Activated naive CD8-positive, alpha-beta T cell treated with anti-CD3 and anti-CD28 coated beads, Interleukin-2, amount 50 U/mL, for 16 hours (primary cell): ENCODE measurements around the gene GALNT13.

Experiments
- DNase-seq: peaks from one replicate; pipeline ENCODE4 v3.0.0-alpha.2; 2020; ENCODE audit warnings: low read depth, low spot score

GALNT13 gene

DNA sequence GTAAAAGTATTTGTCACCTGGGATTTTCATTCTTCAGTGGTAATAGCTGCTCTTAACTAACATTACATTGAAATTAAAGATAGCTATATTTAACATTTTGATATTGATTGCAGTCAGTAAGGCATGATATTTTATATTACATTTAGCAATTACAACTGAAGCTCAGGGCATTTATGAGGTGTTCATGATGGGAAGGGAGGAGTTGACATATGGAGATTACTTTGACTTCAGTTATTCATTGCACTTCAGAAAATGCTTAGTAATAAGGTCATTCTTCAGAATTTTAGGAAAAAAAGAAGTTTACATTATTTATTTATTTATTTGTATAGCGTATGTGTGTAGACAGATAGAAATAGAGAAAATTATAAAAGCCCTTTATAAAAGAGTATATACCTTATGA lies 352.0 kb downstream of the GALNT13 start:
- no peak for DNase-seq

DNA sequence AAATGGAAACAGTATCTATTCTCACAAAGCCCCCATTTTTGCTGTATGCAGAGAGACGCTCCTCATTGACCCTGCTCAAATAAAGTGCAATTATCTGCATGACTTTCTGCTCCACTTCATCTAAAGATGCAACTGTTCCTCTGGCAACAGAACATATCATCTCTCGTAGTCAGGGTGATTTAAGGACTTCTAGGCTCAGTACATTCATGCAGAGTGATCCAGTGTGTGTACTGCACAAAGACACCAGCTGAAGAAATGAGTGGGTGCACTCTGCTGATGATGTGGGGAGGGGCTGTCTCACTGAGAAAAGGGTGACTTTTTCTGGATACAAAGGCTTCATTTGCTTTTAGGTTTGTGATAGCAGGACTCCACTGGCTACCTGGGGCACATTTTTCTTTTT lies 355.2 kb downstream of the GALNT13 start:
- no peak for DNase-seq

DNA sequence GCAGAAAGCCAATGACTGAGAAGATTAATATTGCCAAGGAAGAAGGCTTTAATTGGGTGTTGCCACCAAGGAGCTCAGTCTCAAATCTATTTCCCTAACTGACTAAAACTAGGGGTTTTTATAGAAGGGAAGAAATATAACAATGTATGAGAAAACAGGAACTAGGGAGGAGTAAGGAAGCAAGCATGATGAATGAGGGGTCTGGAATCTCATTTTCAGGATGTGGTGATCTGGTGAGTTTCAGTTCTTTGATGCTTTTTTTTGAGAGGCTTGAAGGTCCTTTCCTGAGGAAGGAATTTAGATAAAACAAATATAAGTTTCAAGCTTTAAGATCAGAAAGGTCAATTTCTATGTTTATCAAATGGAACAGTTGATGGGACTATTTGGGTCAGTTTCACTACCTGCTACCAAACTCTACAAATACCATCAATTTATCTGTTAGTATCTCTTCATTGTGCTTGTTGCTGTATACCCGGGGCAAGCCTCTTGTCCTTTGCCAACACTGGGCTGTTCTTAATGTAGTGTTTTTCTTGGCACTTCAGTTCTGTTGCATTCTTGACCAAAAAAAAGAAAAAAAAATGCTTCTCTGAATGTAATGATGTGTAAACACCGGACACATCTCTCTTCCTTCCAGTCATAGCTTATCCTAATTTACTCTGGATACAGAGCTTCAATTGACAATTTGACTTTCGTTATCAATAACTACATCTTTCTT lies 357.0 kb downstream of the GALNT13 start:
- no peak for DNase-seq

DNA sequence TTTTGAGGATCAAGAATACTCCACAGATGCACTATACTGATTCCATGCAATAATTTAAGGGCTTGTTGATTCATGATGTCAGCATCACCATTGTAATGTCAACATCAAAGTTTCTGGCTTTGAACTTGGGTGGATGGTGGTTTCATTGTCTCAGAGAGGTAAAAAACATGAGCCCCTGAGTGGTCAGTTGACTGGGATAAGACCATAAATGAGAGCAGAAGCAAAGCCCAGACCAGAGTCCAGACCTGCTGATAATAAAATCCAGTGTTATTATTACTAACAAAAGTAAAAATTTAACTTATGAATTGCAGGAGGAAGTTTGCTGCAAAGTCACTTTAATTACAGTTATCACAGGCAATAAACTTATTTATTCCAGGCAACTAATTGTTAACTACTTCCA lies 358.2 kb downstream of the GALNT13 start:
- DNase-seq = no peak

DNA sequence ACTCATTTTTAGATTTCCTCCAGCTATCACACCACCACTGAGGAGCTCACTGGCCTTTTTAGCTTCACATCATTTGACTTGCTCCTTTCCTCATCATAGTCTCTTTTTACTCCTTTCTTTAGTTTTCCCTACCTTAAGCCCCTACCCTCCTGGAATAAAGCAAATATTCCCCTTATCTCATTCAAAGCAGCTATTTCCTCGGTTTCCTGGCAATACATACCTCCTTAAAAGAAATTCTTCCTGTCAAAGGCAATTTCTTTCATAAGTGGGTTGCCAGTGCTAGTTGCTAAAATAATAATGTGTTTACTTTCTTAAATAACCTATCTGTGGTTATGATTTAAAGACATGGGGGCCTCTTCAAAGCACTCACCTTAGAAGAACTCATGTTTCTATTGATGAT lies 359.3 kb downstream of the GALNT13 start:
- DNase-seq = no peak

DNA sequence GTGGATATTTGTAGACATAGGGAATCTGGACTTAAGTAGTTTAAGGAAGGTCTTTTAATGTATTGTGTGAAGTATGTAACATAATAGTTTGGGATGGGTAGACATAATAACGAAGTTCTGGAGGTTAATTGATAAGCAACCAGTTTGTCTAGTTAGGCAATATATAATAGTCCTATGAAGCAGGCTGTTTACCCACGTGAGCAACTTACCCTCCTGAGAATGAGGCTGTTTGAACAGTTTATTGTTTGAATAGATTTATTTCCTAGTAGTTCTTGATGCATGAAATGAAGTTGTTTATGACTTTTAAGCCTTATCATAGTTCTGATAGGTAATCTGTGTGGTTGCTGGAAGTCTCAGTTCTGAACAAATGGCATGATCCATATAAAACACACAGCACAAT lies 361.5 kb downstream of the GALNT13 start:
- no peak for DNase-seq

DNA sequence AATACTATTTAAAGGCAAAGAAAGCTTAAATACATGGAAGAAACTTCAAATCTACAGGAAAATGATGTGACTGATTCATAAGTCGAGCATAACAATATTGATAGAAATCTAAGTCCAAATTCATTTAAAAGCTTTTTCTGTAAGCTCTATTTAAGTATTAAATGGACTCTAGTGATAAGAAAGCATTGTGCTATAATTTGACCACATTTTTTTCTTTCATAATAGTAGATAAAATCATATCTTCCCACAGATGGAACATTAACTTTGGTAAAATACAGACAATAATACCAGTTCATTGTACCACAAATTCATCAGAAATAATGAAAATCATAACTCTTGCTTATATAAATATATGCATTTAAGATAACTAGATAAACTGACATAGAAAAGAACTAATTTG lies 366.5 kb downstream of the GALNT13 start:
- no peak for DNase-seq

DNA sequence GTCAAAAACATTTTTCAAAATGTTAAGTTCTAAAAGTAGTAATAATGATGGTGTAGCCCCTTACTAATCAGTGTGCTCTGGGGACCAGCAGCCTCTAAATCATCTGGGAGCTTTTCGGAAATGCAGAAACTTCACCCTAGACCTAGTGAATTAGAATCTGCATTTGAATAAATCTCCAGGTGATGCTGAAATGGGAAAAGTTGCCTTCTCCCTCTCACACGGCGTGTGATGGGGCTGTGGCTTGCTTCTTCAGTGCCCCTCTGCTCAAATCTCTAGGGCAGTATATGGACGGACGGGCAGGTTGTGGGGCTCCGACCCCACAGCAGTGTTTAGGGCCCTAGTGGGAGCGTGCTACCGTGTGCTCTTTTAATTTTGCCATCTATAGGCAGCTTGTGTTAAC lies 368.6 kb downstream of the GALNT13 start:
- no peak for DNase-seq

DNA sequence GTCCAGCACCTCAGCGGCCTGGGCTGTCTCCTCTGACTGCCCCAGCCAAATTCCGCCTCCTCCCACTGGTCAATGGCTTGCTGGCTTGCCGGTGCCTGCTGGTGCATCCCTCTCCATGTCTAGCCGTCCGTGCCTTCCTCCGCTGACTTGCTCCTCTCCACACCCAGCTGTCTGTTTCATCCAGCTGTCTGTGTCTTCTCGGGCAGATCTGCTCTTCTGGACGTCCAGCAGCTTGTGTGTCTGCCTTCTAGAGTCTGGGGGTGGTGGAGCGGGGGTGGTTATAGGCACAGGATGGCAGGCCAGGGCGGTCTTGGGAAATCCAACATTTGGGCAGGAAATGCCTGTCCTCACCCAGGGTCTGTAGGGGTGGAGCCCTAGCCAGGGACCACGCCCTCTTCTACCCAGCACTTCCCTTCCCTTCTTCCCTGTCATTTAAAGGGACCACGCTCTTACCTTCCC lies 369.2 kb downstream of the GALNT13 start:
- no peak for DNase-seq

DNA sequence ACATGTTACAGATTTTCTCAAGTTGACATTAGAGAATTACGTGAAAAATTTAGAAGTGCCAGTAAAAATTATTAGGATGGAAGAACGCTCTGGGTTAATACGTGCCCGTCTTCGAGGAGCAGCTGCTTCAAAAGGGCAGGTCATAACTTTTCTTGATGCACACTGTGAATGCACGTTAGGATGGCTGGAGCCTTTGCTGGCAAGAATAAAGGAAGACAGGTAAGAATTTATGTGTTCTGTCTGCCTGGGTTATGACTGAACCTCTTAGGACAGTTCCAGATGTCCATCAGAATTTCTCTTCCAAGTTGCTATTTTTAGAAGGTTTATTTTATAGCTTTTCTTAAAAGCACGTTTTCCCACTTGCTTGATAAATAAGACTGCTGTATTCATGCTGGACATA lies 371.0 kb downstream of the GALNT13 start:
- no peak for DNase-seq

DNA sequence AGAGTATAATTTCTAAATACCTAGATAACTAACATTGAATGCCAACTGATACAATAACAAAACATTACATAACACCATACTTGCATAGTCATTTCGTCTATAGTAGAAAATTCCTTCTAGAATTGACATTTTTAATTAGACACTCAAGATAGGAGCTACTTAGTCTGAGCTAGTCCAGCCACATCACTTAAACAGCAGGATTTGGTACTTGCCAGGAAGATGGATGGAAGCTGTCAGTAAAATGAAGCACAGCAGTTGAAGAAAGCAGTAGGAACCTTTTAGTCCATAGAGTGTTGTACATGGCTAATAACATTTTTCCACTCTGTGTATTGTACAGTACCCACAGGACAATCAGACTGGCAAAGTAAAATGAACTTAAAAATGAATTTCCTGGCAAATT lies 372.0 kb downstream of the GALNT13 start:
- no peak for DNase-seq

DNA sequence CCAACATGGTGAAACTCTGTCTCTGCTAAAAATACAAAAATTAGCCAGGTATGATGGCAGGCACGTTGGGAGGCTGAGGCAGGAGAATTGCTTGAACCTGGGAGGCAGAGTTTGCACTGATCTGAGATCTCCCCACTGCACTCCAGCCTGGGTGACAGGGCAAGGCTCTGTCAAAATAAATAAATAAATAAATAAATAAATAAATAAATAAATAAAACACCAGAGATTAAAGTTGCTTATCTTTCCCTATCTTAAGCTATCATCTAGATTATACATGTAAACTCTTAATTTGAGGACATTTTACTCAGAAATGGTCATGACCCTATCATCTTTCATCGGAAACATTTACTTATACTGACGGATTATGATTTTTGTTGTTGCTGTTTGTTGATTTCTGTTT lies 373.2 kb downstream of the GALNT13 start:
- no peak for DNase-seq

DNA sequence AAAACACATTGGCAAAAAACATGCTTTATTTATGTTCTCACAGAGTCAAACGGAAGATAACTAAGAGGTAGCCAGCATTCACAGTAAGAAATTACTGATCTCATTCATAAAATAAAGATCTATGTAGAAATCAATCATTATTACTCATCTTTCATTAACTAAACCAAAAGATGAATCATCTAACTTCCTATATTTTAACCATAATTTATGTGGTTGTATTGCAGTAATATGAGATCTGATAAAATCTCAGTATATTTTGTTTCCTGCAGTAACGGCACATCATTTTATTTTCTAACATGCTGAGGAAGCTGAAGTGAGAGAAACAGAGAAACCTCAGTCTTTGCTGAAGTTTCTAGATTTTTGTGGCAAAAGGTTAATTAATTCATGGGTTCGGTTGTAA lies 375.8 kb downstream of the GALNT13 start:
- DNase-seq = no peak

DNA sequence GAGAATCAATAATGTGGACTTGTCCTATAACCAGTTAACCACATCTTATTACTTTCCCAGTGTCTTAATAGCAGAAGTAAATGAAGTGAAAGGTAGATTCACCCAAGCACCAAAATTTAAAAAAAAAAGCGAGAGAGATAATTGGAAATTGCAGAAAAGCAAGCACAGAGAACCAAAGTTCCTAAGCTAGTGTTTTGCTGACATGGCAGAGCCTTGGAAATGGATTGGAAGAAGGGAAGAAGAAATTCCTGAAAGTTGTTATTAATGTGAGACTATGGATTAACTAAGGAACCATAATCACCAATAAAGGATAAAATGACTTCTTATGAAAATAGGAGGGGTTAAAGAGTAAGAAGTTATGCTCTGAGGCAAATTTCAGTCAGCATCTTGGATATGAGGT lies 384.4 kb downstream of the GALNT13 start:
- no peak for DNase-seq

DNA sequence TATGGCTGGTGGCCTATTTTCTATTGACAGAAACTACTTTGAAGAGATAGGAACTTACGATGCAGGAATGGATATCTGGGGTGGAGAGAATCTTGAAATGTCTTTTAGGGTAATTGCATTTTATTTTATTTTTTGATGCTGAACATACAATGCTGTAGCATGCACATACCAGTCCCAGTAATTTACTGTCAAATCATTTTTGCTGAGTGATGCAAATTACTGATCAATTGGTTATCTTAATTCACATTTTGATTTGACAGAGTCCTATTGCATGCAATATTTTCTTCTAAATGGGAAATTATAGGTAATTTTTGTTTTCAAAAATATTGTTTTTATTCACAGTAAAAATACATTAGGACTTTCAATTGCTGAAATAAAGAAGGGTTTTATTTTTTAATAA lies 387.3 kb downstream of the GALNT13 start:
- DNase-seq = no peak

DNA sequence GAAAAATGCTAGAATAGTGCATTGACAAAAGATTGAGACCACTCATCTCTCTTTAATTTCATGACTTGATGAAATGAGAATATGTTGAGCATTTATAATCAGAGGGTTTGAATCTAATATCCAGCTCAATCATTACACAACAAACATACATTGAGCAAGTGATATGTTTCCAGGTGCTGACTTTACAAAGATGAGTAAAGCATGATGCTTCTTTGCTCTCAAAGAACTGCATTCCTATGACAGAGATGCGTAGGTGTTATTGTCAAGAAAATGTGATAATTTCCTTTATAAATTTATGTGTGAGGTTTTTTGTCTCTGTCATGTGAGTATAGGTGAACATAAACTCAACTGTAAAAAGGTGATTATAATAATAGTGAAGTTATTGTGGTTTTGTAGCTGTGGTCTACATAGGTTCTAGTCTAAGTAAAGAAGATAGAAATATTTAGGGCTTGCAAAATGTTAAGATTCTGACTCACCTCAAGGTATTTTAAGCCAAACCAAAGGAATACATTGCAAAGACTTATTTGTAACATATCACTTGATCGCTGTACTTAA lies 389.8 kb downstream of the GALNT13 start:
- no peak for DNase-seq

DNA sequence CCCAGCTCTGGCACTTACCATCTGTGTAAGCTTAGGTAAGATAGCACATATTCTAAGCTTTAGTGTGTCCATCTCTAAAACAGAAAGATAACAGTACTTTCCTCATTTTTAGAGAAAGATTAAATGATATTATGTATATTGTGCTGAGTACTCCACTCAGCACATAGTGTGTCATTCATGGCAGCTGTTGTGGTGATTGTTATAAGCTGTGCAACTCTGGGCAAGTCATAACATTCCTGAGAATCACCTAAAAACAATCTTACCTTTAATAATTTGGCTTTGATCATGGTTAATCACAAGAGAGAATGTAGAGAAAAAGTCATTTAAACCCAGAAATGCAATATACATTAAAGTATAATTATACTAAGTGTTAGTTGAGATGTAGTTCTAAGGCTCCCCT lies 391.5 kb downstream of the GALNT13 start:
- no peak for DNase-seq

DNA sequence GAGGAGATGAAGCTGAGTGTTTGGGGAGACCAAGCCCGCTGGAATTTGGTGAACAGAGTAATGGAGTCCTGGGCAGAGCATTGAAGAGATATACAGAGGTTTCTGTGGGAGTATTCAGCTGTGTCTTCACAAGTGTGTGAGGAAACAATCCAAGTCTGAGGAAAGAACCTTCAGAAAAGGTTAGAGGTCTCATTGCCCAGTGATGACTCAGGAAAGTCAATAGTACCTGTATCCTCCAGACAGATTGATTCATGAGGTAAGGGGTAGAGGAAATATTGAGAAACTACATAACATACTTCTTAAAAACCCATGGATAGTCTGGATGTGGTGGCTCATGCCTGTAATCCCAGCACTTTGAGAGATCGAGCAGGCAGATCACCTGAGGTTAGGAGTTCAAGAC lies 392.3 kb downstream of the GALNT13 start:
- DNase-seq = no peak

DNA sequence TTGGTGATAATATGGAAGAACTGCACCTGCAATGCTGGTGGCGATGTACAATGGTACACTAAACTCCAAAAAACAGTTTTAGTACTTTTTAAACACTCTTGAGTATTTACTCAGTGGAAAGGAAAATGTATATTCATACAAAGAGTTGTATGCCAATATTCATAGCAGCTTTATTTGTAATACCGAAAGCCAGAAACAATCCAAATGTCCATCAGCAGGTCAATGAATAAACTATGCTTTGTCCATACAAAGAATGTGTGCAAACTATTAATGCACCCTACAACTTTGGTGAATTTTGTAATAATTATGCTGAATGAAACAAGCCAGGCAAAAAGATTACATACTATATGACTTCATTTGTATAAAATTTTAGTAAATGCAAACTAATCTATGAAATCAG lies 396.3 kb downstream of the GALNT13 start:
- DNase-seq = no peak

DNA sequence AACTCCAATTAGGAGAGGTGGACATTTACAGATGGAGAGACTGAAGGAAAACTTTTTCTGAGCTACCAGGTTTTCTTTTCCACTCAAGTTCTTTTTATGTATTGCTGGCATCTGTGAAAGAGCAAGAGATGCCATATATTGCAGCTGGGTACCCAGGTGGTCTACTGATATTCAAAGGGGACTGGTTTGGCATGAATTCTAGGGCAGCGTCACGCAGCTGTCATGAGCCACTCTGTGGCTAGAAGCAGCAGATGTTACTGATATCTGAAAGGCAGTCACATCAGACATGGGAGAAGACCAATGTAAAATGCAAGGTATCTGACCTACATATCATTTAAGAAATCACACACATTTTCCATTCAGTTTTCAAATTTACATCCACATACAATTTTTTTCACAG lies 408.8 kb downstream of the GALNT13 start:
- no peak for DNase-seq

DNA sequence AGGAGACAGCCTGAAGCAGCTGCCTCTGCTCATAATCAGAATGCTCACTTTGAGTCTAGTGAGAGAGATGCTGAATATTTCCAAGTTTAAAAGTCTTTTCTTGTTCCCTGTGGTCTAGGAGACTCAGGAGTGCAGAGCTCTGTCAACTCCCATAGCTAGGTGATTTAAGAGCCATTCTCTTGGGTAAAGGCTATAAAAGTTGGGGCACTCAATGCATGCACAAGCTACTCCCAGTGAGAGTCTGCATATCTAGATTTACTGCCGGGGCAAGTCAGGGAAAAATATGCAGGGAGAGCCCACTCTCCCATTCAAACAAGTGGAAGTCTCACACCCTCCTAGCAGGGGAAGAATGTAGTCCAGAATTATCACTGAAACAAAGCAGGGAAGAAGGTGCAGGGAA lies 418.1 kb downstream of the GALNT13 start:
- DNase-seq = no peak

DNA sequence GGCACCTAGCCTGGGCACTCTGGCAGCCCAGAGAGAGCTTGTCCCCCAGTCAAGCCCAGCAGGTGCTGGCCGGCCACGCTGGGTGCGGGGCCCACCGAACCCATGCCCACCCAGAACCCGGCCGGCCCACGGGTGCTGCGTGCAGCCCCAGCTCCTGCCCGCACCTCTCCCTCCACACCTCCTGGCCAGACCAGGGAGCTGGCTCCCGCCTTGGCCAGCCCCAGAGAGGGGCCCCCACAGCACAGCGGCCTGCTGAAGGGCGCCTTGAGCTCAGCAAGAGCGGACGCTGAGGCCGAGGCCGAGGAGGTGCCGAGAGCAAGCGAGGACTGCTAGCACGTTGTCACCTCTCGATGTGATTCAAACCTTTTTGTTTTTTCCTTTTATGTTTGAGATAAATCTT lies 419.8 kb downstream of the GALNT13 start:
- no peak for DNase-seq

DNA sequence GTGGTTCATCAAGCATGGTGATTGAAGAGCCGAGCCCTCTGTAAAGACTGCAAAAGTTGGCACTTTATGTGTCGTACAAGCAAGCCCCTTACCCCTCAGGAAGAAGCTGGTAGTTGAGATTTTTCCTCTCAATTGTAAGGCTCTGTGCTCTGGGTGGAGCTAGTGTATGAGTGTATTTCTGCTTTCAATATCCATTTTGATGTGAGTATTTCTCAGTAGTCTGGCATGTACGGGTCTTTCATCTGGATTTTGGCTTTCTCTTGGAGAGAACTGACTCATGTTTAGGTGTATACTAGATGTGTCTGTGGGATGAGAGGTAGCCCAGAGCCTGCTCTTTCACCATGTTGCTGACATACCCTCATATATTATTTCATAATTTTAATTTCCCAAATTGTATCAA lies 420.2 kb downstream of the GALNT13 start:
- DNase-seq = no peak

DNA sequence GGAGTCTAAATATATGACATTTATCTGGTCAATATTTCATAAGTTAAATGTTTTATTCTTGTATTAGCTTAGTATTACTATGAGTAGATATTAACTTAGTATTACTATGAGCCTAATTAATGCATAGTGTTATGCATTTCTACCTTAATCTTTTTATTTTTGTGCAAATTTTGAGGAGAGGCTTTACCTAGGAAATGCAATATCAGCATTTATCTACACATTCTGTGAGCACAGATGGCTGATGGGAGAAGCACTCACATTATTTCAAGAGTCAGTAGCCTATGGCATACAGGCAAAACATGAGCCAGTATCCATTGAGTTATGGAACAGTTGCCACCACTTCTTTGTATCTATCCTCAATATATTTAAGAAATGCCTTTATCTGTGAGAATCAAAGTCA lies 422.1 kb downstream of the GALNT13 start:
- no peak for DNase-seq
